Skeletal muscle satellite cell (primary cell): ENCODE data around the gene SCAMP1.
"Not testable (repeated sequence)": the region's sequence is repeated elsewhere in the genome, so short reads cannot be mapped to it uniquely, and the experiment has no call there.

Experiments used
- H3K27me3 ChIP-seq: 2 replicates; pipeline ENCODE4 v1.7.0; 2013; ENCODE audit warnings: low read length; ENCODE audit not compliant: control insufficient read depth, insufficient read depth
- H3K36me3 ChIP-seq: 2 replicates; pipeline ENCODE4 v1.7.0; 2013; ENCODE audit warnings: mild to moderate bottlenecking, control low read depth, low read length; ENCODE audit not compliant: insufficient read depth
- H3K4me1 ChIP-seq: 2 replicates; pipeline ENCODE4 v1.7.0; 2013; ENCODE audit warnings: low read length; ENCODE audit not compliant: control insufficient read depth, insufficient read depth
- H3K4me2 ChIP-seq: 2 replicates; pipeline ENCODE4 v1.7.0; 2013; ENCODE audit warnings: mild to moderate bottlenecking, low read length
- H3K4me3 ChIP-seq: 2 replicates; pipeline ENCODE4 v1.7.0; 2013; ENCODE audit warnings: low read length
- H3K9ac ChIP-seq: 2 replicates; pipeline ENCODE4 v1.7.0; 2013; ENCODE audit warnings: mild to moderate bottlenecking, low read depth, low read length, moderate library complexity
- H3K9me3 ChIP-seq: replicated peaks from 2 replicates; pipeline ENCODE4 v1.7.0; 2013; ENCODE audit warnings: mild to moderate bottlenecking, control low read depth, low read length

The SCAMP1 gene

GRCh38 chr5:78362220-78362619 lies 1.8 kb downstream of the SCAMP1 start:
- Histone ChIP-seq H3K4me1 (peaks cover 16% of the 10 kb centered on the region), H3K4me2 (peak overlapping the region; percentile 87), H3K36me3 (no peaks in the 10 kb centered on the region), H3K9ac (peak overlapping the region; percentile 93), H3K9me3 (no peaks in the 10 kb centered on the region), H3K4me3 (peak overlapping the region; percentile 95), H3K27me3 (no peaks in the 10 kb centered on the region)

- no peaks in the 10 kb centered on the region for H3K27me3 ChIP-seq
- H3K36me3 ChIP-seq = no peaks in the 10 kb centered on the region
- H3K9me3 ChIP-seq = no peaks in the 10 kb centered on the region
- no peak overlapping the region for H3K9ac ChIP-seq
- no peak overlapping the region for H3K4me3 ChIP-seq
- no peak overlapping the region for H3K4me2 ChIP-seq
- H3K4me1 ChIP-seq = peaks cover 15% of the 10 kb centered on the region
These were observed 3.6 kb downstream of the SCAMP1 start for GRCh38 chr5:78364005-78364404.

DNA sequence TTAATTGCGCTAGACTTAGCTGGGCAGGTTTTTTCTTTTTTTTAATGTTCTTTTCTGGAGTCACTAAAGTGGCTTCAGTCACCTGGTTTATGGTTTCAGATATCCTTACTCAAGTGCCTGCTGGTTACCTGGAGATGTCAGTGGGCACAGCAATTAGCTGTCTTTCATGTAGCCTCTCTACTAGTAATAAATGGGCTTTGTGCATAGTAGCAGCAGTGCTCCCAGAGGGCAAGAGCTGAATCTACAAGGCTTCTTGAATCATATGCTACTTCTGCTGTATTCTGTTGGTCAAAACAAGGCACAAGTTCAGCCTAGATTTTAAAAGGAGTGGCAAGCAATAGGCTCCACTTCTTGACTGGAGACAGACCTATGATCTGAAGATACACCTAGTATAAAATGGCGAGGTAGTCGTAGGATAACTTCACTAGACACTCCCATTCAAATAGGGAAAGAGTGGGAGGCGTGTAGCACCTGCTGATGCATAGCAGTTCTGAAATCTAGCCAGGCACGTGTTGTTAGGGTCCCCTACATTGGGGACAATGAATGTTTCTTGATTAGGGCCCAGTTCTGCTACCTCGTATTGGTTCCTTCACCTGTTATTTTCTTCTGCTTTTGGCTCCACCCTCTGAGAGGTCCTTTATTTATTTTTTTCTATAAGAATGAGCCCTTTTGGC lies 7.0 kb downstream of the SCAMP1 start:
- Histone ChIP-seq H3K4me1 (peaks cover under 1% of the 10 kb centered on the region), H3K4me3 (no peak overlapping the region), H3K36me3 (no peaks in the 10 kb centered on the region), H3K27me3 (no peaks in the 10 kb centered on the region), H3K9me3 (no peaks in the 10 kb centered on the region), H3K9ac (no peak overlapping the region), H3K4me2 (no peak overlapping the region)

- no peaks in the 10 kb centered on the region for H3K9me3 ChIP-seq
- no peaks in the 10 kb centered on the region for H3K36me3 ChIP-seq
- H3K4me2 ChIP-seq = no peak overlapping the region
- no peaks in the 10 kb centered on the region for H3K4me1 ChIP-seq
- H3K27me3 ChIP-seq = no peaks in the 10 kb centered on the region
- no peak overlapping the region for H3K9ac ChIP-seq
- no peak overlapping the region for H3K4me3 ChIP-seq
These were observed 9.3 kb downstream of the SCAMP1 start for GRCh38 chr5:78369680-78370079.

DNA sequence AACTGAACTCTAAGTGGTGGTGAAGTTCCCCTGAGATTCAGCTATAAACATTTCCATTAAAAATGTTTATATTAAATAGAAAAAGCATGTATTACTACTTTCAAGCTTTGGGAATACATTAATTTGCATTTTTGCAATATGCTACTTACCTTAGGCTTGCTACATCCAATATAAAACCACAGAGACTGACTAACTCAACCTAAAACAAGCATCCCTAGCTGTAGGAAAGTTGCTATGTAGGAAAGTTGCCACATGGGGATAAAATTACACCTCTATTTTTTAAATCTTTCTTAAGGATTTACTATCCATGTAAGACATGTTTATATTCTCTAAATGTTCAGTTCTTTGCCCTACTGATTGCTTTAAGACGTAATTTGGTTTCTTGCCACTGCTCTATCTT lies 12.8 kb downstream of the SCAMP1 start:
- H3K4me1 ChIP-seq = peaks cover 20% of the 10 kb centered on the region
- H3K4me2 ChIP-seq = no peak overlapping the region
- no peaks in the 10 kb centered on the region for H3K36me3 ChIP-seq
- H3K9me3 ChIP-seq = no peaks in the 10 kb centered on the region
- no peak overlapping the region for H3K4me3 ChIP-seq
- H3K9ac ChIP-seq = no peak overlapping the region
- no peaks in the 10 kb centered on the region for H3K27me3 ChIP-seq

- no peaks in the 10 kb centered on the region for H3K9me3 ChIP-seq
- no peaks in the 10 kb centered on the region for H3K36me3 ChIP-seq
- peaks cover 20% of the 10 kb centered on the region for H3K4me1 ChIP-seq
- peak overlapping the region; percentile 34 for H3K4me2 ChIP-seq
- no peak overlapping the region for H3K9ac ChIP-seq
- H3K27me3 ChIP-seq = no peaks in the 10 kb centered on the region
- no peak overlapping the region for H3K4me3 ChIP-seq
These were observed 15.9 kb downstream of the SCAMP1 start for GRCh38 chr5:78376315-78376714.

DNA sequence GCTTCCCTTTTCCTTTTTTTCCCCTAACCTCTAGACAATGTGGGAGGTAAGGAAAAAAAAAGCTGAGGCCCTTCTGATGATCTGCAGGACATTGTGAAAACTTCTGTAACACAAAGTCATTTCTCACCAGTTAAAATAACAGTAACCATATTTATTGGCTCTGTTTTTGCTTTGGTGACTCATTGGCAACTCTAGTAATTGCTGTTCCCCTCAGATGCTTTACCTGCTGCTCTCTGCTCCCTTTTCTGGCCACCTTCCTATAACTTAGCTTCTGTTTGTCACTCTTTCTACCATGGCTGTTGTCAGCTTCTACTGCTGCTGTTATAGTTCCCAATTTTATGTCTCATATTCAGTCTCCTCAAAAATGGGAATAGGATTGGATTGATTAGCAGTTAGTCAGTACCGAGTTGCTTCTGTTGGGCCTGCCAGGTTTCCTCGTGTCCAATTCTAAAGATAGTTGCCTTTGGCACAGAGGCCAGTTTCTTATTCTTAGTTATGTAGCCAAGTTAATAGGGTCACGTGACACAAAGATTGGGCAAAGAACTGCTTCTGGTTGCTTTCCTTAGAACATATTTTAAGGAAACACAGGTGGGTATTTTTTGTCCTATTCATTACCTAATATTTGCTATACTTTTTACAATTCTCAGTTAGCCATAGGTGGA lies 16.8 kb downstream of the SCAMP1 start:
- peak overlapping the region; percentile 26 for H3K9ac ChIP-seq
- no peaks in the 10 kb centered on the region for H3K36me3 ChIP-seq
- no peaks in the 10 kb centered on the region for H3K27me3 ChIP-seq
- H3K4me1 ChIP-seq = peaks cover 20% of the 10 kb centered on the region
- H3K9me3 ChIP-seq = no peaks in the 10 kb centered on the region
- H3K4me3 ChIP-seq = no peak overlapping the region
- peak overlapping the region; percentile 38 for H3K4me2 ChIP-seq

DNA sequence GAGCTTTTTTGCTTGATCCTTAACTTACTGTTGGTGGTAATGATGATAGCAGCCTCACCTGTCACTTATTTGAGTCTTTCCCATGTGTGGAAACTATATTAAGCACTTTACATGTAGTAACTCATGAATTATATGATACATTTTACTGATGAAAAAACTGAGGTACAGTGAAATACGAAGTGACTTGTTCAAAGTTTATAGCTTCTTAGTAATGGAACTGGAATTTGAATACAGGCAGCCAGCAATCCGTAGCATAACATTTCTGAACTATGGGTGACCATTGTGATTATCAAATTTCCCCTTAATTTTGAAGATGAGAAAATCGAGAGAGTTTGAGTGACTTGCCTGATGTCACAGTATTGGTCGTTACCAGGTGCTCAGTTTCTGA lies 17.3 kb downstream of the SCAMP1 start:
- no peaks in the 10 kb centered on the region for H3K27me3 ChIP-seq
- no peak overlapping the region for H3K4me3 ChIP-seq
- peaks cover 20% of the 10 kb centered on the region for H3K4me1 ChIP-seq
- peak overlapping the region; percentile 15 for H3K9ac ChIP-seq
- no peaks in the 10 kb centered on the region for H3K36me3 ChIP-seq
- H3K4me2 ChIP-seq = peak overlapping the region; percentile 38
- H3K9me3 ChIP-seq = no peaks in the 10 kb centered on the region

DNA sequence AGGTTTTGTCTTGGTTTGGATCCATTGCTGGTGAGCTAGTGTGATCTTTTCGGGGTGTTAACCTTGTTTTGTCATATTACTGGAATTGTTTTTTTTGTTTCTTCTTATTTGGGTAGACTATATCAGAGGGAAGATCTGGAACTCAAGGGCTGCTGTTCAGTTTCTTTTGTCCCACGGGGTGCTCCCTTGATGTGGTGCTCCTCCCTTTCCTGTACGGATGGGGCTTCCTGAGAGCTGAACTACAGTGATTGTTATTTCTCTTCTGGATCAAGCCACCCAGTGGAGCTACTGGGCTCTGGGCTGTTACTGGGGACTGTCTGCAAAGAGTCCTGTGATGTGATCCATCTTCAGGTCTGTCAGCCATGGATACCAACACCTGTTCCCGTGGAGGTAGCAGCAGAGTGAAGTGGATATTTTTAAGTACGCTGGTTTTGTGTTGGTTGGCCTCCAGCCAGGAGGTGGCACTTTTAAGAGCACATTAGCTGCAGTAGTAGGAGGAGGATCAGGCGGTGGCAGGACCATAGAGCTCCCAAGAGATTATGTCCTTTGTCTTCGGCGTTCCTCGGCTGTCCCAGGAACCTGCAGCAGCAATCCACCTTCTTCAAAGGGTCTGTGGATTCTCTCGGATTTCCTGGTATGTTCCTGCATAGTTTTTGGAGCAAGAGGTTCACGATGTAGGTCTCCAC lies 27.2 kb downstream of the SCAMP1 start:
- no peaks in the 10 kb centered on the region for H3K27me3 ChIP-seq
- no peaks in the 10 kb centered on the region for H3K9me3 ChIP-seq
- H3K4me2 ChIP-seq = no peak overlapping the region
- H3K4me1 ChIP-seq = no peaks in the 10 kb centered on the region
- H3K36me3 ChIP-seq = no peaks in the 10 kb centered on the region
- no peak overlapping the region for H3K9ac ChIP-seq
- H3K4me3 ChIP-seq = no peak overlapping the region

- not testable (repeated sequence) for H3K9me3 ChIP-seq, H3K9ac ChIP-seq
These were observed 30.9 kb downstream of the SCAMP1 start for GRCh38 chr5:78391357-78391756.

GRCh38 chr5:78397831-78398230 lies 37.4 kb downstream of the SCAMP1 start:
- Histone ChIP-seq H3K9me3 (no peaks in the 10 kb centered on the region), H3K4me3 (no peak overlapping the region), H3K4me2 (no peak overlapping the region), H3K36me3 (no peaks in the 10 kb centered on the region), H3K4me1 (no peaks in the 10 kb centered on the region), H3K9ac (no peak overlapping the region), H3K27me3 (no peaks in the 10 kb centered on the region)

More at GRCh38 chr5:78391357-78391756, 30.9 kb downstream of the SCAMP1 start:
- not testable (repeated sequence) for H3K36me3 ChIP-seq, H3K4me1 ChIP-seq, H3K4me3 ChIP-seq, H3K4me2 ChIP-seq, H3K27me3 ChIP-seq
